GM19397 (cell line): ENCODE results near the gene CDC25C.

ENCODE experiments used
- ATAC-seq: cut with Tn5 transposase; IDR thresholded peaks from one replicate; pipeline ENCODE4 v1.9.1; 2021; ENCODE audit warnings: mild to moderate bottlenecking, moderate library complexity; ENCODE audit not compliant: unreplicated experiment

Gene CDC25C

GRCh38 chr5:138331449-138332368, at the start of gene CDC25C:
Gene CDC25C, minus strand, starts transcription at chr5:138331804. Its CDS starts 624 bp downstream, at chr5:138331180.
- ATAC-seq, result peak; percentile 99

- ATAC-seq, result no peak
These were observed 41.0 kb upstream of the CDC25C start for GRCh38 chr5:138372653-138373052.

- no peak for ATAC-seq
These were observed 40.6 kb upstream of the CDC25C start for GRCh38 chr5:138372225-138372624.

GRCh38 chr5:138371454-138371853, 39.9 kb upstream of the CDC25C start:
- no peak for ATAC-seq

- ATAC-seq, result no peak
These were observed 38.9 kb upstream of the CDC25C start for GRCh38 chr5:138370537-138370936.

GRCh38 chr5:138369706-138370105, 38.1 kb upstream of the CDC25C start:
- no peak for ATAC-seq

GRCh38 chr5:138369261-138369660, 37.7 kb upstream of the CDC25C start:
- ATAC-seq, result no peak

- no peak for ATAC-seq
These were observed 35.2 kb upstream of the CDC25C start for GRCh38 chr5:138366632-138367382.

- no peak for ATAC-seq
These were observed 33.0 kb upstream of the CDC25C start for GRCh38 chr5:138364576-138364975.

- ATAC-seq, result no peak
These were observed 29.4 kb upstream of the CDC25C start for GRCh38 chr5:138360941-138361452.

- ATAC-seq, result no peak
These were observed 28.0 kb upstream of the CDC25C start for GRCh38 chr5:138359621-138360020.

- peak; percentile 27 for ATAC-seq
These were observed 23.3 kb upstream of the CDC25C start for GRCh38 chr5:138354926-138355378.

GRCh38 chr5:138354387-138354786, 22.8 kb upstream of the CDC25C start:
- ATAC-seq, result no peak

- no peak for ATAC-seq
These were observed 22.0 kb upstream of the CDC25C start for GRCh38 chr5:138353560-138354080.

- ATAC-seq, result peak; percentile 42
These were observed 21.3 kb upstream of the CDC25C start for GRCh38 chr5:138352722-138353559.

GRCh38 chr5:138352071-138352721, 20.6 kb upstream of the CDC25C start, which contains the start of gene KDM3B:
Gene KDM3B, plus strand, starts transcription at chr5:138352685. Its CDS starts 111 bp downstream, at chr5:138352796.
- ATAC-seq, result peak; percentile 67

GRCh38 chr5:138351517-138351916, 19.9 kb upstream of the CDC25C start:
- no peak for ATAC-seq

- ATAC-seq, result no peak
These were observed 19.5 kb upstream of the CDC25C start for GRCh38 chr5:138351056-138351455.

- no peak for ATAC-seq
These were observed 18.9 kb upstream of the CDC25C start for GRCh38 chr5:138350563-138350890.
